Central memory CD4-positive, alpha-beta T cell (primary cell): ENCODE data around the gene MAPK13.
"Not testable (repeated sequence)": the region's sequence is repeated elsewhere in the genome, so short reads cannot be mapped to it uniquely, and the experiment has no call there.

Experiments used
- DNase-seq: peaks from one replicate; pipeline ENCODE4 v3.0.0; 2022

The MAPK13 gene

DNA sequence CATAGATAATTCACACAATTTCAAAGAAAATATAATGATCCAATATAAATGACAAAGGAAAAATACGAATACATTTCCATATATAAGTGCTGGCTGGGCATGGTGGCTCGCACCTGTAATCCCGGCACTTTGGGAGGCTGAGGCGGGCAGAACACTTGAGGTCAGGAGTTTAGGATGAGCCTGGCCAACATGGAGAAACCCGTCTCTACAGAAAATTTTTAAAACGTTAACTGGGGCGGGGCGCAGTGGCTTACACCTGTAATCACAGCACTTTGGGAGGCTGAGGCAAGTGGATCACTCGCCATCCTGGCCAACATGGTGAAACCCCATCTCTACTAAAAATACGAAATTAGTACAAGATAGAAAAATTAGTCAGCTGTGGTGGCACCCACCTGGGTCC, 14.9 kb upstream of the MAPK13 start:
- DNase-seq: no peak

GRCh38 chr6:36116066-36116864, 14.0 kb upstream of the MAPK13 start:
- DNase-seq: no peak

- DNase-seq: no peak
Measured at GRCh38 chr6:36116943-36117342, 13.4 kb upstream of the MAPK13 start.

GRCh38 chr6:36117658-36118549, 12.4 kb upstream of the MAPK13 start:
- no peak for DNase-seq

GRCh38 chr6:36118550-36119107, 11.7 kb upstream of the MAPK13 start:
- peak; percentile 64 for DNase-seq

GRCh38 chr6:36119209-36119608, 11.1 kb upstream of the MAPK13 start:
- no peak for DNase-seq

DNA sequence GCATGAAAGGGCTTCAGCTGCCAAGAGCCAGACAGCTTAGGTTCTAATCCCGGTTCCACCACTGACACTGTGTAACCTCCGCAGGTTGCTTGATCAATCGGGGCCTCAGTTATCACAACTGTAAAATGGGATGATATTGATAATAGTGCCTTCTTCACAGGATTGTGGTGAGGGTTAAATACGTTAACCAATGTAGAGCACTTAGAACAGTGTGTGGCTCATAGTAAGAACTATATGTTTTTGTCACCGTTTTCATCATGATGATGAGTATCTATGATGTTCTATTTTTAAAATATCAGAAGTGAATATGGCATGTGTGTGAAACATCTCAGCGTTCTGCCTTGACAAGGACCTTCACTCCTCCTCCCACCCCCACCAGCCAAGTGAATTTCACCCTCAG, 10.3 kb upstream of the MAPK13 start:
- no peak for DNase-seq

GRCh38 chr6:36120539-36120938, 9.8 kb upstream of the MAPK13 start:
- DNase-seq: peak; percentile 78

GRCh38 chr6:36120979-36121786, 9.1 kb upstream of the MAPK13 start:
- DNase-seq: no peak

GRCh38 chr6:36121787-36122494, 8.4 kb upstream of the MAPK13 start:
- DNase-seq: no peak

- no peak for DNase-seq
Measured at GRCh38 chr6:36122495-36123269, 7.6 kb upstream of the MAPK13 start.

- peak; percentile 89 for DNase-seq
Measured at GRCh38 chr6:36123270-36124139, 6.8 kb upstream of the MAPK13 start.

- DNase-seq: not testable (repeated sequence)
Measured at GRCh38 chr6:36124346-36124745, 6.0 kb upstream of the MAPK13 start.

GRCh38 chr6:36124881-36125280, 5.4 kb upstream of the MAPK13 start:
- no peak for DNase-seq

- DNase-seq: no peak
Measured at GRCh38 chr6:36125575-36125974, 4.7 kb upstream of the MAPK13 start.

DNA sequence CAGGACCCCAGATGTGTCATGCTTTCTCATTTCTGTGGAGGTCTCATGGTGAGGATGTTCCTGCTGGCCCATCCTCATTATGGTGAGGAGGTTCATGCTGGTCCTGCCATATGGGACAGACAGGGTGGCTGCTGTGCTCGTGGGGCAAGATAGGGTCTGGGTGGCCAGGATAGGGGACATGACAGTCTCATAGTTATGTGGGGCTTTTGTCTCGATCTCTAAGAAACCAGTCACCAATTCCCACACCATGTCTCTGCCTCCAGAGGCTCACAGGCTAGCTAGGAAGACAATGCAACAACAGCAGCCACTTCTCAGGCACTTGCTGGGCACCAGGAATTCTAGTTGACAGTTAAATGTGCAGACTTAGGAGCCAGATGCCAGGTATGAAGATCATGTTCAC, 4.2 kb upstream of the MAPK13 start:
- no peak for DNase-seq

- DNase-seq: no peak
Measured at GRCh38 chr6:36126553-36127458, 3.5 kb upstream of the MAPK13 start.

- no peak for DNase-seq
Measured at GRCh38 chr6:36127462-36128016, 2.8 kb upstream of the MAPK13 start.

- DNase-seq: no peak
Measured at GRCh38 chr6:36128073-36128472, 2.2 kb upstream of the MAPK13 start.
